Stimulated activated CD4-positive, alpha-beta T cell treated with anti-CD3 and anti-CD28 coated beads, Interleukin-12 subunit alpha, Interleukin-12 subunit beta, amount 100 ng/mL, for 24 hours (primary cell): ENCODE results near the gene GRM8.
"Not testable (repeated sequence)": the region's sequence is repeated elsewhere in the genome, so short reads cannot be mapped to it uniquely, and the experiment has no call there.

Source experiments
- DNase-seq, 2 experiments: peaks; one replicate each; pipeline ENCODE4 v3.0.0-alpha.2; 2020; ENCODE audit warnings: low read depth in 2 of 2

The GRM8 gene

DNA sequence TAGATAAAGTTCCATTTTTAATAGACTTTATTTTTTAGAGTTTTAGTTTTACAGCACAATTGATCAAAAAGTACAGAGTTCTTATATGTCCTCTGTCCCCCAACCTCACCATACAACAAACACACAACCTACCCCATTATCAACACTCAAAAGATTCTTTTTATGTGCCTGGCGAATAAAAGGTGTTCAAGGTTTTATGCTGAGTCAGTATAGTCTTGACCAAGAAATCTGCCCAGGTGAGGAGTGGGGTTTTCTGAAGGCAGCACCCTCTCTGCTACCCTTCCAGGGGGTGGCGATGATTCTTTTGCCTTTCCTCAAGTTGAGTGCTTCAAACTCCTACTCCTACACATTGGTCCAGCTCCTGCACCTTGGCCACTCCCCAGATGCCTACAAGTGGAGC lies 222.9 kb downstream of the GRM8 start:
- DNase-seq: no peak

DNA sequence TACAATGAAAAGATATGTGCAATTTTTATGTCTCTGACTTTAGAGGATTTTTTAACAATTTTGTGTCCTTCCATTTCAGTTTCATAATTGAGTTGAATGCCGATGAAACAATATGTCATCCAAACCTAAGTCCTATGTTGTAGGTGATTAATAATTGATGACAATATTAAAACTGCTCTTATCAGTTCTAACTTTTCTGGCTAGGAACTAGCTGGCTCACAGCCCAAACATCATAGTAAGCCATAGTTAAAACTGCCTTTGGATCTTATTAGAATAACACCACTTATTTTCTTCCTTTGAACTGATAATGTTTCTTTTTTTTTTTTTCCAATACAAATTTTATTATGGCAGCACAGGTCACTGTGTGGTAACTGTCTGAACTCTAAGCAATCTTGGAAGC lies 230.9 kb downstream of the GRM8 start:
- DNase-seq: no peak

GRCh38 chr7:127021019-127021738 lies 231.6 kb downstream of the GRM8 start:
- DNase-seq: no peak

- DNase-seq: no peak
Measured at GRCh38 chr7:127018889-127019288, 233.9 kb downstream of the GRM8 start.

DNA sequence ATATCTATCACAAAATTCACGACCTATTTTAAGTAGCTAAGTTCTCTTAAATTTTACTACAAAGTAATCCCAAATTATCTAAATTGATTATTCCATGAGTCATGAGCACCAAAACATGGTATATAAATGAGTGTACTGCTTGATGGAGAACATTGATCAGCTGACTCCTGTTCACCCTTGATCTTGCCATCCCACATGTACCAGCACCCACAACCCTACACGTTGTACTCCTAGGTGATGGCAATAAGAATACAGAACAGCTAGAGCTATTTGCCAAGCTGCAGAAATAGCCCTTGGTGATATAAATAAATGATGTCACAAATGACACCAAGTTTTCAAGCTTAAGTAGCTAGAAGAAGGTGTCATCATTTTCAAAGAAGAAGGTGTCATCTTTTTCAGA lies 235.5 kb downstream of the GRM8 start:
- no peak for DNase-seq

DNA sequence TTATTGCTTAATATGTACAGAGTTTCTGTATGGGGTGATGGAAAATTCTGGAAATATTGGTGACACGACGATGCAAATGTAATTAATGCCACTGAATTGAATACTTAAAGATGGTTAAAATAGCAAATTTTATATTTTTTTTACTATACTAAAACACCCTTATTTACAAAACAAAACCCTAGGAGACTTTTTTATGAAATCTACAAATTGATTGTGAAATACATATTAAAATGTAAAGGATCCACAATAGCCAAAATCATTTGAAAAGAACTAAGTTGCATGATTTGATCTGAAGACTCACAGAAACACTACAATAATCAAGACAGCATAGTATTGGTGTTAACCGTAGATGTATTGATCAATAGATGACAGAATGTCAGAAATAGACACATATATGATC lies 252.0 kb downstream of the GRM8 start:
- DNase-seq: no peak

- no peak for DNase-seq
Measured at GRCh38 chr7:126996659-126997058, 256.1 kb downstream of the GRM8 start.

DNA sequence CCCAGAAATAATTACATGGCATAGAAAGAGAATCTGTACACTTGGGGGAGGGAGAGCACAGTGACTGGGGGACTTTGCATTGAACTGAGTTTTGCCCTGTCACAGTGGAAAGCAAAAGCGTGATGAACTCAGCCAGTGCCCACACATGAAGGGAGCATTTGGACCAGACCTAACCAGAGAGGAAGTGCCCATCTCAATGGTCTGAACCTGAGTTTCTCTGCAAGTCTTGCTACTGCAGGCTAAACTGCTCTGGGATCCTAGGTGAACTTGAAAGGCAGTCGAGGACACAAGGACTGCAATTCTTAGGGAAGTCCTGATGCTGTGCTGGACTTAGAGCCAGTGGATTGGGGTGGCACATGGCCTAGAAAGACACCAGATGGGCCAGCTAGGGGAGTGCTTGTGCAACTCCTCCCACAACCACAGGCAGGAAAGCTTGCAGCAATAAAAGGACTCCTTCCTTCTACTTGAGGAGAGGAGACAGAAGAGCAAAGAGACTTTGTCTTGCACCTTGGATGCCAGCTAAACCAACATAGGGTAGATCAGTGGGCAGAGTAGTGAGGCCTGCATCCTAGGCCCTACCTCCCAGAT lies 259.0 kb downstream of the GRM8 start:
- no peak for DNase-seq

DNA sequence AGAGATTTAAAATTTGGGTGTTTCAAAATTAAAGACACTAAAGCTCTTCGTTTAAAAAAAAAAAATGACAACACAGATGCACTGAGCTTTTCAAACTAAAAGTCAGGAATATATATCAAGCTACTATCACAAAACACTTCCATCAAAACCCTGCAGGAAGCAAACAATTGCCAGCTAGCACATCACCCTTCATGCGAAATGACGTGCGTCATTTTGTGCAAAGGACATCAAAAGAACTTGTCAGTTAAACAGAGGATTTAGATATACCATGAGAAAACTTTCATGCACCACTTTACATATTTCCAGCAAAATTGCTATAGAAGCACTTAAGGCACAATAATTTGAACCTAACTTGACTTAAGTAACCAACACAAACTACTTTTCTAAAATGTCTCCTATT lies 264.7 kb downstream of the GRM8 start:
- no peak for DNase-seq

- DNase-seq: no peak
Measured at GRCh38 chr7:126979722-126980121, 273.0 kb downstream of the GRM8 start.

DNA sequence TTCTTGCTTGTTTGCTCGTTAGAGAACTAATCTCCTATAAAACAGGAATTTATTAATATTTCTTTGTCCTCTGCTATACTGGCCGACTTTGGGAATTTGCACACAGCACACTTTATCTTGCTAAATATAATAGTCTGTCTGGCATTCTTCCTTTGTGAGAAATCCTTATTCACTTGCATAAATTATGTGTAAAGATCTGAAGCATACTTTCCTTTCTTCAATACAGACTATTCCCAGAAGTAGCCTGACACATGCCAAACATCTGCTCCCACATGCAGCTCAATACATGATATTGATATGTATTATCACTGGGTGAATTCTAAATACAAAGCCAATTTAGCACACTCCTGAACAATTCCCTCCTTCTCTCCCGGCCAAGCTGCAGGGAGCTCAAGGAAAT lies 273.9 kb downstream of the GRM8 start:
- DNase-seq: no peak

DNA sequence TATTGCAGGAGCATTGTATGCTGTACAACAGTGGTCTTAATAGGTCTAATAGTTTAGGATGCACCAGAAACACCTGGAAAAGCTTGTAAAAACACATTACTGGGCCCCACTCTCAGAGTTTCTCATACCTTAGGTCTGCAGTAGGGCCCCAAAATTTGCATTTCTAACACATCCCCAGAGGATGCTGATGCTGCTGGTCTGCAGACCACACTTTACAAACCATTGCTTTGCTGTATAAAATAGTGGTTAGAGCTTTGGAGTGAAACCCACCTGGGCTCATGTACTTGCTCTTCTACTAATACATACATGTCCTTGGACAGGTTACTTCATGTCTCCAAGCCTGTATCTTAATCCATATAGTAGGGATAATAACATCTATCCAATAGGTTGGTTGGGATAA lies 279.7 kb downstream of the GRM8 start:
- no peak for DNase-seq

- no peak for DNase-seq
Measured at GRCh38 chr7:126972571-126972970, 280.2 kb downstream of the GRM8 start.

DNA sequence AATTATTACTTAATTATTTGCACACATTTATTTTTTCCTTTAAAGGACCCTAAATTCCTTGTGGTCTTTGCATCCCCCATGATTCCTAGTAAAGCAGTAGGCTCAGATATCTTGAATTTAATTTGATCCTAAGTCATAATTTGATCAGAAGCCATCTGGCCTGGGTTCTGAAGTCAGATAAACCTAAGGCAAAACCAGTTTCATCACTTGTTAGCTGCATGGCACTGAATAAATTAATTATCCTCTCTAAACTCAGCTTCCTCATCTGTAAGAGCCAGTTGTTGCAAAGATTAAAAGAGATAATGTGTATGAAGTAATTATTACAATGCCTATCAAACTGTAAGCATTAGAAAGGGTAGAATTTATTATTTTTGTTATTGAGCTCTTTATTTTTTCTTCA lies 293.1 kb downstream of the GRM8 start:
- no peak for DNase-seq

GRCh38 chr7:126958367-126958766 lies 294.4 kb downstream of the GRM8 start:
- no peak for DNase-seq

GRCh38 chr7:126957443-126957842 lies 295.3 kb downstream of the GRM8 start:
- DNase-seq: no peak

GRCh38 chr7:126953461-126953860 lies 299.3 kb downstream of the GRM8 start:
- no peak for DNase-seq

GRCh38 chr7:126948664-126949063 lies 304.1 kb downstream of the GRM8 start:
- DNase-seq: no peak

- DNase-seq: no peak
Measured at GRCh38 chr7:126940723-126941307, 311.9 kb downstream of the GRM8 start.

DNA sequence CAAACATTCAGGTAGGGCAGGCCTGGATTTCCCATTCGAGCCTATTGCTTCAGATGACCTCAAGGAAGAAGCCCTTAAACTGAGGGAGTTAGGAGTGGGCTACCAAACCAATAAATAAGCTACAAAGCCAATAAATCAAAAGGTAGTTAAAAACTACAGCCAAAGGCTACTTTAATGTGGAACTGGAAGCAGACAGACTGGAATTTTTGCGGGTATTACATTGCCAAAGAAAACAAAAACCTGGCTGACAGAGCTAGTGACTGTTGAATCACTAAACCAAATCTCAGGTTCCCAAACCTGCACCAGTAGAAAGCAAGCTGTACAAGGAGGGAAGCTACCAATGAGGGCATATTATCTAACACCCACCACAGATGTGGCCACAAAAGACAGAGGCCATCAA lies 315.6 kb downstream of the GRM8 start:
- no peak for DNase-seq

DNA sequence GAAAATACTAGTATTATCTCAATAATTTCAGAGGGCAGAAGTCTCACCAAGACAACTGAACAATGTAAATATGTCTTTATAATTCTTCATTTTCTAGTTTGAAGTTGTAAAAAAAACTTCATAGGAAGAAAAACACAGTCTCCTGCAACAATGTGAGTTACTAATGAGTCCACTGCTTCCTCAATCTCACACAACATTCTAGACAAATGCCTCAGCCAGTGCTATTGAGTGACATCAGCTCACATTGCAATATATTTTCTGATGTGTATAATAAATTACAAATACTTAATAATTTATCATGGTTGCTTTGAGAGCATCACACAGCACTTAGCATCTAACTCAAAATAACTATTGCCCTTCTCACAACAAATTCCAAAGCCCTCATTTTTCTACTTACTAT lies 321.2 kb downstream of the GRM8 start:
- DNase-seq: no peak

GRCh38 chr7:126930166-126930565 lies 322.6 kb downstream of the GRM8 start:
- no peak for DNase-seq

DNA sequence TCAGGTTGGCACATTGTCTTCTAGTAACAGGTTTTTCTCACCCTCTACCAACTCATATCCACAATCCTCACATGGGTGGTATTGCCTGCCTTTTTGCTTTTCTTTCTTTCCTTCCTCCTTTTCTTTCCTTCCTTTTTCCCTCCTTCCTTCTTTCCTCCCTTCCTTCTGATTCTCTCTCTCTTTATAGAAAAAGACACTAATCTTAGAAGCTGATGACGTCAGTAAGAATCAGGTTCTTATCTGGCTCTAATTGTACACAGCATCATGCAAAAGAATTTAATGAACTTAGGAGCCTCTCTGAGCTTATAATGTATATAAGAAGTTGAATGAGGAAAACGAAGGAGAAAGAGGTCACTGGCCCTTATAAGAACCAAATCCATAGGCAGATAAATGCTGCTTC lies 328.3 kb downstream of the GRM8 start:
- no peak for DNase-seq

DNA sequence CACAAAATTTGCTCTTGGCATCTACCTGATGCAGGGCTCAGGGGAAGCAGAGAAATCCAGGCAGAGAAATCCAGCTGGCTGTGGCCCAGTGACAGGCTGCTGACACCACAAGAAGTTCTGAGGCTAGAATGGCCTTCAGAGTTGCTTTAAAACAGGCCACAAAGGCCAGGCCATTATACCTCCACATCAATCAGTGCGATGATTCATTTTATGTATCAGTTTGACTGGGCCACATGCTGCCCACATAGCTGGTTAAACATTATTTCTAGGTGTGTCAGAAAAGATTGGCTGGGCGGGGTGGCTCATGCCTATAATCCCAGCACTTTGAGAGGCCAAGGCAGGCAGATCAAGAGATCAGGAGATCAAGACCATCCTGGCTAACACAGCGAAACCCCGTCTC lies 341.1 kb downstream of the GRM8 start:
- DNase-seq: not testable (repeated sequence)
